Measurements from ENCODE around the gene TSHZ1. TPM values are rescaled to one million over a fixed set of nuclear protein-coding genes. Genes with fewer than 3 reads are reported as not detected.

Gene TSHZ1
- polyA plus RNA-seq, 1 of the 3 experiments (the other 2 are of a cell fraction) = 2.6 TPM

GRCh38 chr18:75198036-75198435, 12.6 kb upstream of the TSHZ1 start:
- DNase-seq = no peak
- H3K4me2 ChIP-seq = no peak overlapping the region
- peaks cover 15 to 20% of the 10 kb centered on the region in 2 experiments for H3K36me3 ChIP-seq (replicated peaks in 1 of 2; ENCODE audit: control insufficient read depth in 1 of 2, insufficient read depth in 2 of 2, low read length in 1 of 2)
- CTCF ChIA-PET = interaction anchor here (0.6 kb wide), 1 partner anchor 736 kb away, joined by 3 read pairs; no protein-coding TSS in a partner anchor
- no peak overlapping the region for H3K9ac ChIP-seq
- H4K20me1 ChIP-seq (ENCODE audit: insufficient read depth) = no peaks in the 10 kb centered on the region
- peak overlapping the region in 1 of 2 experiments; percentile 22; a peak in 1 of 4 replicates for H3K27ac ChIP-seq (ENCODE audit: low read depth in 2 of 2, low read length in 1 of 2)
- POLR2A ChIA-PET = no interaction called here
- H3K79me2 ChIP-seq (ENCODE audit: insufficient read depth) = peaks cover 27% of the 10 kb centered on the region
- no peak overlapping the region for H2AFZ ChIP-seq (ENCODE audit: low read depth)
- H3K9me2 ChIP-seq = no peaks in the 10 kb centered on the region
- no peak overlapping the region for H3K4me3 ChIP-seq (ENCODE audit: low read depth in 2 of 2, low read length in 1 of 2)
- no peaks in the 10 kb centered on the region for H3K9me3 ChIP-seq
- H3F3A ChIP-seq (replicated peaks; ENCODE audit: insufficient read depth) = no peaks in the 10 kb centered on the region
- WGBS (ENCODE audit: low lambda C conversion rate) = 20% methylated on average over 3 of the region's 3 CpGs
- H3K4me1 ChIP-seq (ENCODE audit: control insufficient read depth in 1 of 2, insufficient read depth in 2 of 2, low read depth in 1 of 2, low read length in 1 of 2) = peaks cover 15 to 49% of the 10 kb centered on the region in 2 experiments; a peak in 2 of 4 replicates
- TF ChIP-seq GATA2 (CRISPR knock-in tag; IDR thresholded peaks at IDR 0.05) (no peak), CTCF (IDR thresholded peaks at IDR 0.05) (no peak), NFIC (IDR thresholded peaks at IDR 0.05; ENCODE audit: borderline replicate concordance) (no peak), NRF1 (IDR thresholded peaks at IDR 0.05; ENCODE audit: low read depth, low read length) (no peak), RAD21 (IDR thresholded peaks at IDR 0.05; ENCODE audit: low read length) (no peak), IRF3 (IDR thresholded peaks at IDR 0.05; ENCODE audit: low read depth, low read length) (no peak), POLR2AphosphoS5 (IDR thresholded peaks at IDR 0.05; ENCODE audit: low read depth, low read length) (no peak), FOXM1 (IDR thresholded peaks at IDR 0.05; ENCODE audit: low read depth) (no peak), TEAD4 (IDR thresholded peaks at IDR 0.05; ENCODE audit: borderline replicate concordance, insufficient read depth) (no peak), SIN3A (IDR thresholded peaks at IDR 0.05; ENCODE audit: borderline replicate concordance, low read depth, low read length) (no peak)
- H3K27me3 ChIP-seq (ENCODE audit: insufficient read depth) = no peaks in the 10 kb centered on the region

GRCh38 chr18:75199327-75199726, 11.3 kb upstream of the TSHZ1 start:
- 61% methylated on average over 4 of the region's 4 CpGs for WGBS (ENCODE audit: low lambda C conversion rate)
- H3K79me2 ChIP-seq (ENCODE audit: insufficient read depth) = peaks cover 40% of the 10 kb centered on the region
- no peaks in the 10 kb centered on the region for H3K9me2 ChIP-seq
- H3K27ac ChIP-seq (ENCODE audit: low read depth in 2 of 2, low read length in 1 of 2) = peak overlapping the region in 1 of 2 experiments; percentile 89; a peak in 3 of 4 replicates
- H3K4me2 ChIP-seq = no peak overlapping the region
- no peaks in the 10 kb centered on the region for H4K20me1 ChIP-seq (ENCODE audit: insufficient read depth)
- H2AFZ ChIP-seq (ENCODE audit: low read depth) = no peak overlapping the region
- no peak for DNase-seq
- H3K9me3 ChIP-seq = no peaks in the 10 kb centered on the region
- ChIA-PET CTCF (no interaction called here), POLR2A (no interaction called here)
- no peaks in the 10 kb centered on the region for H3K27me3 ChIP-seq (ENCODE audit: insufficient read depth)
- TF ChIP-seq FOXM1 (IDR thresholded peaks at IDR 0.05; ENCODE audit: low read depth) (no peak), GABPA (IDR thresholded peaks at IDR 0.05; ENCODE audit: low read depth) (no peak), GATA2 (CRISPR knock-in tag; IDR thresholded peaks at IDR 0.05) (no peak), TCF12 (IDR thresholded peaks at IDR 0.05) (no peak), MAX (IDR thresholded peaks at IDR 0.05; ENCODE audit: low read depth) (no peak), ELF1 (IDR thresholded peaks at IDR 0.05) (no peak), FOSL2 (IDR thresholded peaks at IDR 0.05; ENCODE audit: borderline replicate concordance, low read depth) (no peak), TAF1 (IDR thresholded peaks at IDR 0.05; ENCODE audit: borderline replicate concordance, low read depth, low read length) (no peak), MXI1 (IDR thresholded peaks at IDR 0.05; ENCODE audit: low read depth, low read length) (no peak)
- H3K4me1 ChIP-seq (ENCODE audit: control insufficient read depth in 1 of 2, insufficient read depth in 2 of 2, low read depth in 1 of 2, low read length in 1 of 2) = peaks cover 25 to 54% of the 10 kb centered on the region in 2 experiments
- peaks cover 15 to 20% of the 10 kb centered on the region in 2 experiments for H3K36me3 ChIP-seq (replicated peaks in 1 of 2; ENCODE audit: control insufficient read depth in 1 of 2, insufficient read depth in 2 of 2, low read length in 1 of 2)
- no peaks in the 10 kb centered on the region for H3F3A ChIP-seq (replicated peaks; ENCODE audit: insufficient read depth)
- no peak overlapping the region for H3K9ac ChIP-seq
- no peak overlapping the region for H3K4me3 ChIP-seq (ENCODE audit: low read depth in 2 of 2, low read length in 1 of 2)

All from SK-N-SH (cell line).